ENCODE measurements around the gene ATP2A2. TPM values are rescaled to one million over a fixed set of nuclear protein-coding genes. Genes with fewer than 3 reads are reported as not detected.
A peak's percentile ranks its signal among the peaks of the same experiment; 100 is the strongest.

The ATP2A2 gene
- total and polyA plus RNA-seq, 2 of the 4 experiments (the other 2 are of a cell fraction), result 166 to 225 TPM

GRCh38 chr12:110282956-110283817 lies 2.1 kb downstream of the ATP2A2 start:
- peak overlapping the region; percentile 97 for H3K9ac ChIP-seq (ENCODE audit: low read depth, low read length)
- H3K4me1 ChIP-seq (ENCODE audit: control insufficient read depth, insufficient read depth, low read length), result peaks cover 9% of the 10 kb centered on the region
- peaks cover 0 to 19% of the 10 kb centered on the region in 2 experiments; a peak in 2 of 4 replicates for H3K79me1 ChIP-seq (ENCODE audit: low read depth in 1 of 2, low read length in 2 of 2)
- peak overlapping the region; percentile 55 for H3K4ac ChIP-seq (ENCODE audit: low read depth, low read length)
- H2BK120ac ChIP-seq (ENCODE audit: low read depth, low read length), result no peak overlapping the region
- in situ Hi-C loops (cut with MboI; ENCODE audit: low sequenced_read_pairs) (no loop called here), intact Hi-C loops (cut with micrococcal nuclease) (loop anchor here (5.0 kb wide), 1 partner anchor 161 kb away; the partner anchor contains the start of gene IFT81), dilution Hi-C loops (cut with HindIII; ENCODE audit: low sequenced_read_pairs, unreplicated experiment) (no loop called here)
- WGBS, 2 experiments (ENCODE audit: extremely low coverage in 2 of 2, insufficient read length in 1 of 2), result 71% methylated on average over 1 of the region's 7 CpGs; no CpG with 5 or more reads in 1 of the 2 experiments
- no peak overlapping the region for H2AK9ac ChIP-seq (replicated peaks; ENCODE audit: low read depth, low read length, poor library complexity)
- H3K56ac ChIP-seq (ENCODE audit: extremely low read depth, insufficient read depth, low read length), result peak overlapping the region; percentile 73
- H4K5ac ChIP-seq (ENCODE audit: low read depth, low read length), result no peak overlapping the region
- peak overlapping the region; percentile 90 for H3K23ac ChIP-seq (ENCODE audit: low read depth, low read length)
- 0 out of 2 replicates have a peak, but pooled peaks cover 6% of the 10 kb centered on the region for H3K9me1 ChIP-seq (ENCODE audit: insufficient read depth, low read length)
- TF ChIP-seq POLR2A (IDR thresholded peaks at IDR 0.05; ENCODE audit: low read depth, low read length) (no peak), SMC3 (IDR thresholded peaks at IDR 0.05; ENCODE audit: low read depth, low read length) (no peak), ELK1 (IDR thresholded peaks at IDR 0.05; ENCODE audit: borderline replicate concordance, low read depth, low read length) (no peak)
- TSS peak; percentile 35 for BruUV-seq (replicated peaks)
- H2BK15ac ChIP-seq (ENCODE audit: low read depth, low read length), result peak overlapping the region; percentile 73; the same call in 1 of the 3 replicates
- no peak overlapping the region for H4K8ac ChIP-seq (ENCODE audit: low read depth in 2 of 2, low read length in 2 of 2)
- H4K20me1 ChIP-seq (ENCODE audit: insufficient read depth, low read length), result peaks cover 62% of the 10 kb centered on the region
- H2AFZ ChIP-seq (replicated peaks; ENCODE audit: low read length, poor library complexity), result no peak overlapping the region
- H4K91ac ChIP-seq (ENCODE audit: insufficient read depth, low read depth, low read length), result no peak overlapping the region
- CTCF ChIA-PET, result no interaction called here
- DNase-seq (no peak), ATAC-seq (ENCODE audit: low read depth) (no peak)
- H2BK20ac ChIP-seq (ENCODE audit: low read depth, low read length), result no peak overlapping the region
- no peak overlapping the region; the same call in 1 of the 2 replicates for H2AK5ac ChIP-seq (ENCODE audit: low read depth, low read length)
- no peaks in the 10 kb centered on the region for H3K27me3 ChIP-seq (ENCODE audit: control insufficient read depth, insufficient read depth, low read length)
- POLR2A ChIA-PET (ENCODE audit: unreplicated experiment), result interaction anchor here (0.6 kb wide), 1 partner anchor 71 kb away, joined by 3 read pairs; no protein-coding TSS in a partner anchor
- no peaks in the 10 kb centered on the region for H3K9me3 ChIP-seq (ENCODE audit: control insufficient read depth, insufficient read depth, low read length)
- H3K27ac ChIP-seq (ENCODE audit: insufficient read depth, low read length), result peak overlapping the region; percentile 66; the same call in 1 of the 2 replicates
- peaks cover 10% of the 10 kb centered on the region for H3K36me3 ChIP-seq (ENCODE audit: control insufficient read depth, insufficient read depth, low read length)
- peak overlapping the region; percentile 90 for H3K14ac ChIP-seq (replicated peaks; ENCODE audit: low read depth, low read length)
- H3K4me2 ChIP-seq (ENCODE audit: low read depth, low read length), result peak overlapping the region; percentile 94
- H2BK5ac ChIP-seq (ENCODE audit: low read depth, low read length, poor library complexity, severe bottlenecking), result peak overlapping the region; percentile 83
- no peak overlapping the region for H3K18ac ChIP-seq (ENCODE audit: low read depth, low read length)
- peak overlapping the region; percentile 73 for H3K4me3 ChIP-seq (ENCODE audit: insufficient read depth, low read depth, low read length)
